ENCODE measurements around the gene RAP1GDS1. TPM values are rescaled to one million over a fixed set of nuclear protein-coding genes. Genes with fewer than 3 reads are reported as not detected.
"Not testable (repeated sequence)": the region's sequence is repeated elsewhere in the genome, so short reads cannot be mapped to it uniquely, and the experiment has no call there.

The RAP1GDS1 gene
- polyA plus RNA-seq, 4 donors: 28.6 to 34.6 (median 32.6) TPM

DNA sequence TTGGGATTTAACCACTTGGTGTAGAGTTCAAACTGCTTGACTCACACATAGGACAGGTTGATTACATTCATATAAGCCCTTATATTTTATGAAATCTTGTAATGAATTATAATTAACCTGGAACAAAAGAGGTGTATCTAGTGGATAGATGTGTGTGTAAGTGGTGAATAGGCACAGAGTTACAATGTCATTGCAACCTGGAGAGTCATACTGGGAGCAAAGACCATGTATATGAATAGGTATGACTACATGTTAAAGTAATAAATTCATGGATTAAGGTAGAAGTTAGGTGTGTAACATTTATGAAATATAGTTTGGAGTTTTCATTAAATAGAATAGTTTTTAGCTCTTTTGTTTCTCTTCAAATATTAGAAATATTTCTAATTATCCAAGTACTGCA, 26.1 kb downstream of the RAP1GDS1 start:
- DNase-seq (ENCODE audit: low read depth in 4 of 4, low spot score in 2 of 4): no peak

- DNase-seq (ENCODE audit: low read depth in 4 of 4, low spot score in 2 of 4): not testable (repeated sequence)
These were observed 27.5 kb downstream of the RAP1GDS1 start for GRCh38 chr4:98288671-98289070.

- no peak for DNase-seq (ENCODE audit: low read depth in 4 of 4, low spot score in 2 of 4)
These were observed 28.2 kb downstream of the RAP1GDS1 start for GRCh38 chr4:98289375-98289774.

DNA sequence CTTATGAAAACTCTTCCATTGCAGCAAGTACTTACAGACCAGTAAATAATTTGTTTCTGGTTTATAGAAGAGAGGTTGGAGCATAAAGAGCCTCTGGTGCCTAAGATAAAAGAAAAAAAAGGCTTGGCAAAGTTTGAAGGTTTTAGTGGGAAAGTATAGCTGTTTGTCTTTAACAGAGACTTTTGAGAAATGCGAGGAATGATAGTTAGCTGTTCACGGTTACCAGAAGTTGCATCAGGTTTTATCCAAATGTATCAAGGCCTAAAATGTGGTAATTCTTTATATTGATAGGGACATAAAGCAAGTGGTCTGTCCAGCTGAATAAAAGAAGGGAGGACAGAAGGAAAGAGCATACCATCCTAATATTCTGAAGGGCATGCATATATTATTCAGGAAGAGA, 29.3 kb downstream of the RAP1GDS1 start:
- DNase-seq (ENCODE audit: low read depth in 4 of 4, low spot score in 2 of 4): no peak

GRCh38 chr4:98293104-98293887, 32.1 kb downstream of the RAP1GDS1 start:
- no peak for DNase-seq (ENCODE audit: low read depth in 4 of 4, low spot score in 2 of 4)

DNA sequence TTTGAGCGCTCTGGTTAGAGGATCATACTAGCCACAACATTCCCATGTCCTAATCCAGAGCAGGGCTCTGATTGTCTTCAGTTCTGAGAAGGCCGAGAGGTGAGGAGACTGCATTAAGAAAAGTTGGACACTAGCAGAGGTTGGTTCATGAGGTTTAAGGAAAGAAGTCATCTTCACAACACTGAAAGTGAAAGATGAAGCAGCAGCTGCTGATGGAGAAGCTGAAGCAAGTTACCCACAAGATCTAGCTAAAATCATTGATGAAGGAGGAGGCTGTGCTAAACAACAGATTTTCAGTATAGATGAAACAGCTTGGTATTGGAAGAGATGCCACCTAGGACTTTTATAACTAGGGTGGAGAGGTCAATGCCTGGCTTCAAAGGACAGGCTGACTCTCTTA, 36.8 kb downstream of the RAP1GDS1 start:
- no peak for DNase-seq (ENCODE audit: low read depth in 4 of 4, low spot score in 2 of 4)

DNA sequence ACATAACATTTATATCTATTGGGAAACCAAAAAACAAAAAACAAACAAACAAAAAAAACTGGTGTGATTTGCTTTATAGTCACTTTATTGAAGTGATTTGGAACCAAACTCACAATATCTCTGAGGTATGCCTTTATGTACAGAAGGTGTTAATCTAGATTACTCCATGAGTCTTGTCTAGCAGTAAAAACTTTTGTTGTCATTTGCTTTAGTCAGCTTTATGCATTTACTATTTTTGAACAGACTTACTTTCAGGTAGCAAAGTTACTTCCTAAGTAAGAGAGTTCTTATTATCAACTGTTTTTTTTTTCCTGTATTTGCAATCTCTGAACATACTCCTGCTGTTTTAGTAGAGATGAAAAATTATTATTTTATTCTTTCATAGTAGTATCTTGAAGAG, 39.5 kb downstream of the RAP1GDS1 start:
- no peak for DNase-seq (ENCODE audit: low read depth in 4 of 4, low spot score in 2 of 4)

GRCh38 chr4:98305576-98305975, 44.4 kb downstream of the RAP1GDS1 start:
- no peak for DNase-seq (ENCODE audit: low read depth in 4 of 4, low spot score in 2 of 4)

- DNase-seq (ENCODE audit: low read depth in 4 of 4, low spot score in 2 of 4): no peak
These were observed 49.7 kb downstream of the RAP1GDS1 start for GRCh38 chr4:98310867-98311266.

- DNase-seq (ENCODE audit: low read depth in 4 of 4, low spot score in 2 of 4): no peak
These were observed 50.5 kb downstream of the RAP1GDS1 start for GRCh38 chr4:98311656-98312055.

DNA sequence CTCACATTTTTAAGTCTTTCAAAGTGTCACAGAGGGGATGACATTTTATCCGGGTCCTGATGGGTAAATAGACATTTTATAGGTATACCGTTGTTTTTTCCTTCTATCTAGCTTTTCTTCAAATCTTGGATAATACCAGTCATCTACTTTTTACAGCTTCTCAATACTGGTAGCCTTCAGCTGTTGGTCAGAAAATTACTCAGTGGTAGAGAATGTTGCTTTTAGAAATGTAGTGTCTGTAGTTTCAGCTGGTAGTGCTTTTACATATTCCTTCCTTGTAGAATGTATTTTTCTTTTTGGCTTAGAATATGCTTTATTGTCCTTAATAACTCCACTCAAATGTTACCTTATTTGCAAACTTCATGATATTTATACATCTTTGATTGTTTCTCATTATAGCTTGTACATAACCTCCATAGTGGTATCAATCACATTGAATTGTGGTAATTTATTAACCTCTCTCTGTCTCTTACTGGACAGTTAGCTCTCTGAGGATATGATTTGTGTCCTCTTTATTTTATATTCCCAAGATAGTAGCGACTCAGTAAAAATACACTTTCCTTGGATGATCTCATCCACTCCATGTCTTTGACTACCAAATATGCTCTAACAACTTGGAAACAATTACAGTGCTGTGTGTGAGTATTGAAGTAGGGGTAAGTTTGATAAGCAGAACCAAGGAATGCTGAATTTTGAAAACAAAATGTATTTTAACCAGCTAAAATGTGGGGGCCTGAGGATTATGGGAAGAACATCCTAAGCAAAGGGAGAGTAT, 53.8 kb downstream of the RAP1GDS1 start:
- no peak for DNase-seq (ENCODE audit: low read depth in 4 of 4, low spot score in 2 of 4)

DNA sequence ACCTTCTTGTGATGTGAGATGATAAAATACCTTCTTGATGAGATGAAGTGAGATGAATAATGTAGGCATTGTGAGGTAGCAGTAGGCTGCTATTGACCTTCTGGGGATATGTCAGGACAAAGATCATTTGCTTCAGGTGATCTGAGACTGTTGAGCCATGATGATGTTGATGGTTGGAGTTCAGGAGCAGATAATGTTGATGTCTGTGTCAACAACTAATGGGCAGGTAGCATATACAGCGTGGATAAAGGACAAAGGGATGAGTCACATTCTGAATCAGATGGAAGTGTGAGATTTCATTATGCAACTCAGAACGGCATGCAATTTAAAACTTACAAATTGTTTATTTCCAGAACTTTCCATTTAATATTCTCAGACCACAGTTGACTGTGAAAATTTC, 57.3 kb downstream of the RAP1GDS1 start:
- DNase-seq (ENCODE audit: low read depth in 4 of 4, low spot score in 2 of 4): no peak

GRCh38 chr4:98319021-98319420, 57.8 kb downstream of the RAP1GDS1 start:
- DNase-seq (ENCODE audit: low read depth in 4 of 4, low spot score in 2 of 4): no peak

- no peak for DNase-seq (ENCODE audit: low read depth in 4 of 4, low spot score in 2 of 4)
These were observed 65.0 kb downstream of the RAP1GDS1 start for GRCh38 chr4:98326168-98326567.

- DNase-seq (ENCODE audit: low read depth in 4 of 4, low spot score in 2 of 4): no peak
These were observed 66.5 kb downstream of the RAP1GDS1 start for GRCh38 chr4:98327694-98328093.

- DNase-seq (ENCODE audit: low read depth in 4 of 4, low spot score in 2 of 4): not testable (repeated sequence)
These were observed 68.9 kb downstream of the RAP1GDS1 start for GRCh38 chr4:98329879-98330640.

DNA sequence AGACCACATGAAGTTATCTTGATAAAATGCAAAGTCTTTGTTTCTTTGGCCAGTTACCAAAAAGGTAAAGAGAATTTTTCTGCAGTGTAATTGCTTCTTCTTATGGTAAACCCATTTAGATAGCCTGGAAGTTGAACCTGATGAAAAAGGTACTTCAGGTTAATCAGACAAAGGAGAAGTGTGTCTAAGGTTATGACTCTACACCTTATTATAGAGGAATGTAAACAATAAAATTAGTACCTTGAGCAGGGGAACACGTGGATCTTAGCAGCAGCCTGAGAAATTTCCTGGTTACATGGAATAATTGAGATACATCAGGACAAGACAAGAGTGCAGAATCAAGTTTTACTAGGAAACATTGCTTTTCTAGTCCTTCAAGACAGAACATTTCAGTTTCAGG, 70.8 kb downstream of the RAP1GDS1 start:
- DNase-seq (ENCODE audit: low read depth in 4 of 4, low spot score in 2 of 4): no peak

DNA sequence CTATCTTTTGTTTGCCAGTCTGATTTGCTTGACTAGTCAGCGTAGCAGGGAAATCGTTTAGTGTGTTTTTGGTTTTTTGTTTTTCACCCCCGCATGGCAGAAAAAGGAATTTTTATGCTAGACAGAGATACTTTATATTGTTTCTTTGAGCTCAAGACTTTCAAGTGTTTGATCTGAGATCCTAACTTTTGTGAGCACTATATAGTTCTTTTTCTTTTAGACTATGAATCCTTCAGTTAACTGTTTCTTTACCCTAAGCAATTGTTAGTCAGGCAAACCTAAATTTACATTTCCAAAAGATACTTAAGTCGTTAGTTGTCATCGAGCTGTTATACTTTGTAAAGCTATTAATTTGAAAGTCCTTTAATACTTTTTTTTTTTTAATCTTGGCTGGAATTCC, 73.3 kb downstream of the RAP1GDS1 start:
- no peak for DNase-seq (ENCODE audit: low read depth in 4 of 4, low spot score in 2 of 4)

- DNase-seq (ENCODE audit: low read depth in 4 of 4, low spot score in 2 of 4): no peak
These were observed 77.7 kb downstream of the RAP1GDS1 start for GRCh38 chr4:98338761-98339438.

DNA sequence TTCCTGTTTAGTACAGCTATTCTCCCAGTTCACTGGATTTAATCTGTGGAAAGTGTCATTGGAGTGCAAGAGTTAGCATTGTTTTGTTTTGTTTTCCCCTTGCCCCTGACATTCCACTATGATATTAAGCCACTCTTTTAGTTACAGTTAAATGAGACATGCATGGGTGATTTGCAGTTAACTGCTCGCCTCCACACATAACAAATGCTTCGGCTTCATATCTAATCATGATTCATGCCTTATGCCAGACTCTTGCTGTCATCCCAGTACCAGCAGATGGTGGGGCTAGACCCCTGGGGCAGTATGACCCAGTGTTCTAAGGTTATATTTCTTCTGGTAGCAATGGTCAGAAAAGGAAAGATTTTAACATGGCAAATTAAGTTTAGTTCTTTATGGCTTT, 80.1 kb downstream of the RAP1GDS1 start:
- DNase-seq (ENCODE audit: low read depth in 4 of 4, low spot score in 2 of 4): peak in 1 of 4 donors; percentile 3

GRCh38 chr4:98343626-98344025, 82.4 kb downstream of the RAP1GDS1 start:
- DNase-seq (ENCODE audit: low read depth in 4 of 4, low spot score in 2 of 4): no peak

All from left renal cortex interstitium (tissue), 4 donors.